HG03108 (cell line): ENCODE data around the gene DNAH1.
"Not testable (repeated sequence)": the region's sequence is repeated elsewhere in the genome, so short reads cannot be mapped to it uniquely, and the experiment has no call there.

Experiments used
- ATAC-seq: cut with Tn5 transposase; IDR thresholded peaks from one replicate; pipeline ENCODE4 v1.9.1; 2021; ENCODE audit warnings: moderate library complexity; ENCODE audit not compliant: unreplicated experiment

Gene DNAH1

GRCh38 chr3:52331091-52331490 is 15.0 kb downstream of the DNAH1 start:
- no peak for ATAC-seq

GRCh38 chr3:52331906-52332305 is 15.8 kb downstream of the DNAH1 start:
- no peak for ATAC-seq

- no peak for ATAC-seq
These were observed 17.9 kb downstream of the DNAH1 start for GRCh38 chr3:52333869-52334557.

GRCh38 chr3:52338131-52338530 is 22.0 kb downstream of the DNAH1 start:
- not testable (repeated sequence) for ATAC-seq

- ATAC-seq = no peak
These were observed 23.5 kb downstream of the DNAH1 start for GRCh38 chr3:52339612-52340011.

GRCh38 chr3:52341123-52341522 is 25.0 kb downstream of the DNAH1 start:
- ATAC-seq = no peak

GRCh38 chr3:52343946-52344600 is 28.0 kb downstream of the DNAH1 start:
- no peak for ATAC-seq

GRCh38 chr3:52345521-52346109 is 29.5 kb downstream of the DNAH1 start:
- no peak for ATAC-seq

GRCh38 chr3:52346623-52347530 is 30.8 kb downstream of the DNAH1 start:
- no peak for ATAC-seq

- ATAC-seq = no peak
These were observed 31.9 kb downstream of the DNAH1 start for GRCh38 chr3:52347716-52348635.

- no peak for ATAC-seq
These were observed 33.0 kb downstream of the DNAH1 start for GRCh38 chr3:52349131-52349530.

GRCh38 chr3:52349611-52350395 is 33.7 kb downstream of the DNAH1 start:
- no peak for ATAC-seq

GRCh38 chr3:52350416-52350815 is 34.3 kb downstream of the DNAH1 start:
- no peak for ATAC-seq

GRCh38 chr3:52350981-52351761 is 35.1 kb downstream of the DNAH1 start:
- no peak for ATAC-seq

- ATAC-seq = no peak
These were observed 35.7 kb downstream of the DNAH1 start for GRCh38 chr3:52351762-52352368.

- ATAC-seq = no peak
These were observed 36.4 kb downstream of the DNAH1 start for GRCh38 chr3:52352566-52352965.

- ATAC-seq = no peak
These were observed 37.3 kb downstream of the DNAH1 start for GRCh38 chr3:52353291-52353855.

- ATAC-seq = no peak
These were observed 38.6 kb downstream of the DNAH1 start for GRCh38 chr3:52354676-52355075.
